Stimulated activated CD4-positive, alpha-beta T cell treated with anti-CD3 and anti-CD28 coated beads, TNF-alpha, amount 100 ng/mL, for 4 hours (primary cell): ENCODE measurements around the gene SUN1.
"Not testable (repeated sequence)": the region's sequence is repeated elsewhere in the genome, so short reads cannot be mapped to it uniquely, and the experiment has no call there.

ENCODE experiments used
- DNase-seq, 3 experiments: peaks; one replicate each; pipeline ENCODE4 v3.0.0-alpha.2; 2020; ENCODE audit warnings: low read depth in 3 of 3

The SUN1 gene

DNA sequence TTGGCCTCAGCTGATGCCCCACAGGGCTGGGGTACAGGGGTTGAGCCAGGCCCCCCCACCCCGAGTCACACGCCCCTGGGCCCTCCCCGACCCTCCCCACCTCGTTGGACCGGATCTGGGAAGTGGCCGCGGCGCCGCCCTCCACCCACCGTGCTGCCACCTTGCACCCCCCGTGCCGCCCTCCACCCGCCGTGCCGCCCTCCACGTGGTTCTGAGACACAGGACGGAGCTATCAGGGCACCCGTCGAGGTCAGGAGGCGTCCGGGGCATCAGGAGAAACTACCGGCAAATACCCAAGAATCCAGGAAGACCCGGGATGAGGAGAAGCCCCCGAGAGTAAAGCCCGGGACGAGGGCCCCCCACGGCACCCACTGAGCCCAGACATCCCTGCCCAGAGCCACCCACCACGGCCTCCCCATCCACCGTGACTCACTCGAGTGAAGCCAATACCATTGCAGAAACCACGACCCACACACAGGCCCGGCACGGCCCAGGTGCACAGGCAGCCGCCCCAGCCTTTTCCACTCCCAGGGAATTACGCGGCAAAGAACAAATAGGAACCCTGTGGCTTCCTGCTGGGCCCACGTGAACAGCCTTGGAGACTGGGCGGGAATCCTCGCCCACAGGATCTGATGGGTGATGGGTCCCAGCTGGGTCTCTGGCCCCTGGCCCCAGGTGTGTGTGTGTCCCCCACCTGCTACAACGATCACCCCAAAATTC is 88.2 kb downstream of the SUN1 start:
- DNase-seq = no peak

DNA sequence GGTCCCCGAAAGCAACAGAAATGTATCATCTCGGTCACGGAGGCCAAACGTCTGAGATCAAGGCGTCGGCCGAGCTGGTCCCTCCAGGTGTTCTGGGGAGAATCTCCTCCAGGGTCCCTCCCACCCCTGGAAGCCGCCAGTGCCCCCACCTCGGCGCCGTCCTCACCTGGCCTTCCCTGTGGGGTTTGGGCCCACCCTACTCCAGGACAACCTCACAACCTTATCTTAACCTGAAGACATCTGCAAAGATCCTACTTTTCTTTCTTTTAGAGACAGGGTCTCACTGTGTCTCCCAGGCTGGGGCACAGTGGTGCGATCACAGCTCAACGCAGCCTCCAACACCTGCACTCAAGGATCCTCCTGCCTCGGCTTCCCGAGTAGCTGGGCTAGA is 88.8 kb downstream of the SUN1 start:
- DNase-seq = no peak

DNA sequence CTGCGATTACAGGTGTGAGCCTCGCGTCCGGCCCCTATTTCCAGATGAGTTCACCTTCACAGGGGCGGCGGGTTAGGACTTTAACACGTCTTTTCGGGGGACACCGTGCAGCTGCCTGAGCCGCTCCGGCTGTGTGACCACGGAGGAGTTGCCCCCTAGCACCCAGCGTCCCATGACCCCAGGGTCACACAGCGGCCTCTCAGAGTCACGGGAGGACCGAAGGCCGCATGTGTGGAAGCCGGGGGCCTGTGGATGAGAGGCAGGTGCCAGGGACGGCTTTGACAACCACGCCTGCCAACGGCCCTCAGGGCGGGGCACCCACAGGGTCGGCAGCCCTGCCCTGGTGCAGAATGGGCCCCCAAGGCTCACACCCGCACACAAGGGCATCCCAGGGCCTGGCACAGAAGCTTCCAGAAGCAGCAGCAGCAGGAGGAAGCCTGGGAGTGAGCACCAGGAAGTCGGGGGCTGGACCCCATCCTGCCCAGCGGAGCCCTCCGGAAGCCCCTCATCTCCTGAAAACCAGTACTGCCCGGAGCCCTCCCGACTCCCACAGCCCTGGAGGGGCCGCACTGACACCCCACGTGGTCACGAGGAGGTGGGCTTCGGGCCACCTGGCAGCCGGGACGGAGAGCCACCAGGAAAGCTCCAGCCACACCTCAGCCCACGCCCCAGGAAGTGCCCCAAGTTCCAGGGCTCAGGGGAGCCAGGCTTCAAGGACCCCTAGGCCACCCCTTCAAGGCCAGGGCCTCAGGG is 89.5 kb downstream of the SUN1 start:
- no peak for DNase-seq

DNA sequence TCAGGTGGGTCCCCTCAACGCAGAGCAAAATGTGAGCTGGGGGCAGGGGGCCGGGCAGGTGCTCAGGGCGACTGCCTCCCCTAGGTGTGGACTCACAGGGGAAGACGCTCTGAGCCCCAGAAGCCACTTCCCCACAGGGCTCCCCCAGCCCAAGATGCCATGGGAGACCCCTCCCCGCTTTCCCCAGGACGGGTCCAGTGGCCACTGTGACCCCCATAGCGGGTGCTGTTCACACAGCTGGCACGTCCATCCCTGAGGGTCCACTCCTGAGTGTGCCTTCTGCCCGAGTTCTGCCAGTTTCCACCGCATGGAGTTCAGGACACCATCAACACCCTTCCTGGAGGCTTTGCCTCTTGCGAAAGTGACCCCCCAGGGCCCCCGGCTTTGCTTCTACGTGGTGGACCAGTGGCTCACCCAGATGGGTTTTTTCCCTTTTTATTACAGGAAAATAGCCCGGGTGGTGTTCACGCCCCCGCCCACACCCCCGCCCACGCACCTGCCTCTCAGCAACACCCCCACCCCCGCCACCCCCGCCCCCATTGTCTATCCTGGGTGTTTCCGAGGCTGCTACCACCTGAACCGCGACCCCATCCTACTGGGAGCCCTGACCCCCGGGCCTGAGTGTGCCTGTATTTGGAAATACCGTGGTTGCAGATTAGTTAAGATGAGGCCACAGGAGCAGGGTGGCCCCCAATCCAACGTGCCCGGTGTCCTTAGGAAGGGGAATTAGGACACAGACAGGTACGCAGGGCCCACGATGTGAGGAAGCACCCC is 90.2 kb downstream of the SUN1 start:
- peak in 2 of 3 experiments; percentile 32 to 53 for DNase-seq

DNA sequence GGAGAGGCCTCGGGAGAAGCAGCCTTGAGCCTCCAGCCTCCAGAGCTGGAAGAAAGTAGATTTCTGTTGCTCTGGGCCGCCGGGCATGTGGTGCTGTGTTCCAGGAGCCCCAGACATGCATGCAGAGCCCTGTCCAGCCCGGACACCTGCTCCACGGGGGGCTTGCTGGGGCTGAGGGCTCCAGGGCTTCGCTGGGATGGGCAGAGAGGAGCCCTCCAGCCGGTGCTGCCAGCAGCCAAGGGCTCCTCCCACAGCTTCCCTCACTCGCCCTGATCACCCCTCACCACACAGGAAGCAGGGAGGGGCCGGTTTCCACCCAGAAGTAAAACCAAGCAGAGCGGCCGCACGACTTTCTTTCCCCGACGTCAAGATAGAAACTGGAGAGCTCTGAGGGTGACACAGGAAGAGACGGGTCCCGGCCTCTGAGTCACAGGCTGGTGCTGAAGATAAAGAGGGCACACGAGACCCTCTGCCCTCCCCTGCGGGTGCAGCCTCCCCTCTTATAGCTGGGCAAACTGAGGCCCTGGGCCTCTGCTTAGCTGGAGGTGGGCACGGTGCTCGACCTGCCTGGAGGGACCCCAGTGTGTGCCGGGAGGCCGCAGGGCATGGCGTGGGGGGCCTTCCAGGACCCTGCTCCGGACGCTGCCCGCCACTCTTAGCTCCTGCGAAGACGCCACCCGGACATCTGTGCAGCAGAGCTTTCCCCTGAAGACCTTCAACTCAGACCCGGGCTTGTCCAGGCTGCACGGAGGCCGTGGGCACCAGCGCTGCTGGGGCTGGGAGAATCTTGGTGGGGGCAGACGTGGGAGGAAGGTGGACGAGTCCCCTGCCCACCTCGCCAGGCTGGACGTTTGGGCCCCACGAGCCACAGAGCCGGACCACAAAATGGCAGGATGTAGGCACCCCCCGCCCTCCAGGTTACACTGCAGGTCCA is 91.1 kb downstream of the SUN1 start:
- peak; percentile 75 to 88 (median 83) for DNase-seq

DNA sequence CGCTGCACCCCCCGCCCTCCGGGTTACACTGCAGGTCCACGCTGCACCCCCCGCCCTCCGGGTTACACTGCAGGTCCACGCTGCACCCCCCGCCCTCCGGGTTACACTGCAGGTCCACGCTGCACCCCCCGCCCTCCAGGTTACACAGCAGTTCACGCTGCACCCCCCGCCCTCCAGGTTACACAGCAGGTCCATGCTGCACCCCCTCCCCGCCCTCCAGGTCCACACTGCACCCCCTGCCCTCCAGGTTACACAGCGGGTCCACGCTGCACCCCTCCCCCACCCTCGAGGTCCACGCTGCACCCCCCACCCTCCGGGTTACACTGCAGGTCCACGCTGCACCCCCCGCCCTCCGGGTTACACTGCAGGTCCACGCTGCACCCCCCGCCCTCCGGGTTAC is 91.8 kb downstream of the SUN1 start:
- not testable (repeated sequence) for DNase-seq
